ENCODE results near the gene C3orf52.

The C3orf52 gene

DNA sequence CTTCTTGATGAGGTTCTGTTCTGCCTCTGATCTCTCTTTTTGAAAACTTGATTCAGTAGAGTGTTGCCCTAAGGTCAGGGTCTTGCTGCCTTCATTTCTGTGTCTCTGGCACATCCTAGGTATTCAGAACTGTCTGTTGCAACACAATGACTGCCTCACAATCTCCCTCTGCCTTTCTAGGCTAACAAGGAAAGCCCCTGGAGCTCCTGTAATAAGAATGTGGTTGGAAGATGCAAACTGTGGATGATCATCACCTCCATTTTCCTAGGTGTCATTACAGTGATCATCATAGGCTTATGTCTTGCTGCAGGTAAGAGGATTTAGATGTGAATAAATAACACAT lies 7.0 kb downstream of the C3orf52 start:
- TF ChIP-seq SPI1 (IDR thresholded peaks at IDR 0.05; ENCODE audit: low read depth, low read length), result no peak
- TF ChIP-seq PAX5 (IDR thresholded peaks at IDR 0.05; ENCODE audit: insufficient read depth, low read length, severe bottlenecking), result no peak
- TF ChIP-seq TAF1 (IDR thresholded peaks at IDR 0.05; ENCODE audit: low read depth, low read length), result no peak
- TF ChIP-seq POU2F2 (IDR thresholded peaks at IDR 0.05; ENCODE audit: low read depth, low read length), result no peak
- no peak for TF ChIP-seq POLR2AphosphoS5 (IDR thresholded peaks at IDR 0.05; ENCODE audit: low read depth, low read length)
- no peak for TF ChIP-seq POLR2A (IDR thresholded peaks at IDR 0.05; ENCODE audit: low read depth, low read length)
- DNase-seq (ENCODE audit: insufficient read length, low spot score) (no peak), FAIRE-seq (no peak)

DNA sequence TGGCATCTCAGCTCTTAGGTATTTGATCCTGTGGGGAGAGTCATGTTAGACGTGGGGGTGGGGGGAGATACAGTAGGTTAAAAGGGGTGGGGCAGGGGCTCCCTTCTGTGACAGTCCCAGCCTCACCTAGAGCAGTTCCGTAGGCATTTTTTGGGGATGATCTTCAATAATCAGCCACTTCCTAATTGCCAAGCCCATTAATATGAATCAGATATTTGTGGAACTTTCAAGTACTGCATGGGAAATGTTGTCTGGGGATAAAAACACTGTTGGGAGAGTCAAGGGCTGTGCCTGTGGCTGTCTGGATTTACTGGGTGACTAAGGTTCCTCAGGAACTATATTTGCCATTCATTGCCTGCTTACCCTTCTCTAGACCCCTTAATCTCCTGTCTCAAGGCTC lies 9.5 kb downstream of the C3orf52 start:
- no peak for DNase-seq (ENCODE audit: insufficient read length, low spot score)
- TF ChIP-seq POU2F2 (IDR thresholded peaks at IDR 0.05; ENCODE audit: low read depth, low read length) (no peak), PAX5 (IDR thresholded peaks at IDR 0.05; ENCODE audit: insufficient read depth, low read length, severe bottlenecking) (no peak), TAF1 (IDR thresholded peaks at IDR 0.05; ENCODE audit: low read depth, low read length) (no peak), POLR2AphosphoS5 (IDR thresholded peaks at IDR 0.05; ENCODE audit: low read depth, low read length) (no peak), SPI1 (IDR thresholded peaks at IDR 0.05; ENCODE audit: low read depth, low read length) (no peak), POLR2A (IDR thresholded peaks at IDR 0.05; ENCODE audit: low read depth, low read length) (no peak)
- FAIRE-seq, result no peak

DNA sequence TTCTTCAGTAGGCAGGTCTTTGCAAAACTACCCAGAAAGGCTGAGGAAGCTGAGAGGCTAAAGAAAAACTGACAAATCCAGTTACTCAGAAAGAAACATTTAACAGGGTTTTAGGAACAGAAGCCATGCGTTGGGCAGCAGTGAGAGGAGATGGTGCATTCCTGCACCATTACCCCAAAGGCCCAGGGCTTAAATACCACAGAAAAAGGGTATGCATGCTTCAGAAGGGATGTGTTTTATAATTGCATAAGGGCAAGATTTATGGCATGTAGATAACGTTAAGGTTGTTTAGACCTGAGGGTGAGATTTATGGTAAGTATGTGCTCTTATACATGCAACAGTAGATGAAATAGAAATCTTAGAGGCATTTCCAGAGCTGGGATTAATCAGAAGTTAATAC lies 10.0 kb downstream of the C3orf52 start:
- DNase-seq (ENCODE audit: insufficient read length, low spot score) (no peak), FAIRE-seq (no peak)
- TF ChIP-seq POU2F2 (IDR thresholded peaks at IDR 0.05; ENCODE audit: low read depth, low read length) (no peak), POLR2AphosphoS5 (IDR thresholded peaks at IDR 0.05; ENCODE audit: low read depth, low read length) (no peak)

DNA sequence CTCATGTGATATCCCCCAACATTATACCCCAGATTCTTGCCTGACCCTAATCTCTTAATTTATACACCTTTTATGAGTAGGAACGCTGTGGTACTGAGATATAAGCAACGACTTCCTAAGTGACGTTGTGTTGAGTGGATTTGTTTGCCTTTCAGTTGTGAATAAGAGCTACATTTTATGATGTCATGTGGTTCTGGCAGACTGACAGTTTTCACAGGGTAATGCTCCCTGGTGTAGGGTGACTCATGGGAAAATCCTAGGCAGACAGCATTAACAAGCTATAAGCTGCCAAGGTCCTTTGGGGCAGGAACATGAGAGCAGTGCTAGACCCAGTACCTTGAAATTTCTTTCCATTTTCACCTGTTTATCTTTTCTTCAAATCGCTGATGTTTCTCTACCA lies 11.2 kb downstream of the C3orf52 start:
- no peak for DNase-seq (ENCODE audit: insufficient read length, low spot score)
- peak; percentile 56 for FAIRE-seq

DNA sequence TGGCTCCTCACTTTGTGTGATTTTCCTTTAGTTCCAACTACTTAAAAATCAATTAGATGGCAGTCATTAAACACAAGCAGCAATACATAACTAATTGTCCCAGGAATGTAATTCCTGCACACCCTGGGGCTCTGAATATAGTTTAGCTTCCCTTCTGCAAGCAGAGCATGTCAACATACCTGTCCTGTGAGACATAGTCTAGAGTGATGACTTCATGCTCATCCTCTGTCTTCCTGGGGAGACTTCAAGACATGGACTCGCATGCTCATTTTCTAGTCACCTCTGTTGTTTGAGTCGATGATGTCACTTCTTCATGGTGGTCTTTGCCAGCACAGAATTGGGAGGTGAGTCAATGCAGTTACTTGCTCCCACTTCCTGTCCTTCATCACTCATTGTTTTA lies 15.7 kb downstream of the C3orf52 start:
- no peak for DNase-seq (ENCODE audit: insufficient read length, low spot score)
- FAIRE-seq, result peak; percentile 9
- TF ChIP-seq POLR2AphosphoS5 (IDR thresholded peaks at IDR 0.05; ENCODE audit: low read depth, low read length), result no peak
- TF ChIP-seq POLR2A (IDR thresholded peaks at IDR 0.05; ENCODE audit: low read depth, low read length), result no peak
- TF ChIP-seq SPI1 (IDR thresholded peaks at IDR 0.05; ENCODE audit: low read depth, low read length), result no peak
- no peak for TF ChIP-seq PAX5 (IDR thresholded peaks at IDR 0.05; ENCODE audit: insufficient read depth, low read length, severe bottlenecking)
- no peak for TF ChIP-seq TAF1 (IDR thresholded peaks at IDR 0.05; ENCODE audit: low read depth, low read length)
- no peak for TF ChIP-seq POU2F2 (IDR thresholded peaks at IDR 0.05; ENCODE audit: low read depth, low read length)

More for the DNA sequence above, 11.2 kb downstream of the C3orf52 start:
- TF ChIP-seq POU2F2 (IDR thresholded peaks at IDR 0.05; ENCODE audit: low read depth, low read length) (no peak), POLR2AphosphoS5 (IDR thresholded peaks at IDR 0.05; ENCODE audit: low read depth, low read length) (no peak), PAX5 (IDR thresholded peaks at IDR 0.05; ENCODE audit: insufficient read depth, low read length, severe bottlenecking) (no peak), SPI1 (IDR thresholded peaks at IDR 0.05; ENCODE audit: low read depth, low read length) (no peak), TAF1 (IDR thresholded peaks at IDR 0.05; ENCODE audit: low read depth, low read length) (no peak)

DNA sequence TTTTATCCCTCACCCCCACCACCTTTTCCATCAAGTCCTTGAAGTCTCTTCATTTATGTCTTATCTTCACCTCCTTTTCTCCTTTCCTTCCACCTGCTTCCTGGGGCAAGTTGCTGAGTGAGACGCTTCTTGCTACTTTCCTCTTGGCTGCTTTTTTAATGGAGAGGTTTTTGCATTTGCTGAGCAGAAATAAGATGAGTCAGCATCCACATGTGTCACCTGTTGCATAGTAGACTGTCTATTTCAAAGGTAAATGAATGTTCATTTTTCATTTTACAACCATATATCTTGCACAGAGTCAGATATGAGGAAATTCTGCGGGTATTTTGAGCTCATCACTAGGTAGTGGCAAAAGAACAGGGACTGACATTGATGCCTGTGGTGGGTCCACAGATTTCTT lies 18.6 kb downstream of the C3orf52 start:
- FAIRE-seq (no peak), DNase-seq (ENCODE audit: insufficient read length, low spot score) (no peak)
- TF ChIP-seq TAF1 (IDR thresholded peaks at IDR 0.05; ENCODE audit: low read depth, low read length), result no peak
- TF ChIP-seq PAX5 (IDR thresholded peaks at IDR 0.05; ENCODE audit: insufficient read depth, low read length, severe bottlenecking), result no peak
- no peak for TF ChIP-seq POLR2AphosphoS5 (IDR thresholded peaks at IDR 0.05; ENCODE audit: low read depth, low read length)
- TF ChIP-seq POLR2A (IDR thresholded peaks at IDR 0.05; ENCODE audit: low read depth, low read length), result no peak
- no peak for TF ChIP-seq POU2F2 (IDR thresholded peaks at IDR 0.05; ENCODE audit: low read depth, low read length)
- TF ChIP-seq SPI1 (IDR thresholded peaks at IDR 0.05; ENCODE audit: low read depth, low read length), result no peak

DNA sequence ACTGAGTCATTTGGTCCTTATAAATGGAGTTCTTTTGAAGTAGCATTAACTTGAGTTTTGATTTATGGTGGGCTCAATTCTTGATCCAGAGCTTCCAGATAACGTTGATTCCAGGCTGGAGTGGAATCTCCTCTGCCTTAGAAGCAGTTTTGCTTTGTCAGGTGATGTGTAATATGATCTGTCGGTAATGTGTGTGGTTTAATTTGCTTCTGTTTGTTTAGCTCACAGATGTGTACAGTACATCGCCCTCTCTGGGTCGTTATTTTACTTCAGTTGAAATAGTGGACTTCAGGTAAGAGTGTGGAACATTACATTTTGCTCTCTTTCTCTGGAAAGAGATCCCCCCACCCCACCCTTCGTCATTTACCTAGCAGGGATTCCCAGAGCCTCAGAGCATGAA lies 23.1 kb downstream of the C3orf52 start:
- FAIRE-seq (no peak), DNase-seq (ENCODE audit: insufficient read length, low spot score) (no peak)
- TF ChIP-seq POLR2A (IDR thresholded peaks at IDR 0.05; ENCODE audit: low read depth, low read length) (no peak), PAX5 (IDR thresholded peaks at IDR 0.05; ENCODE audit: insufficient read depth, low read length, severe bottlenecking) (no peak), POU2F2 (IDR thresholded peaks at IDR 0.05; ENCODE audit: low read depth, low read length) (no peak), TAF1 (IDR thresholded peaks at IDR 0.05; ENCODE audit: low read depth, low read length) (no peak), POLR2AphosphoS5 (IDR thresholded peaks at IDR 0.05; ENCODE audit: low read depth, low read length) (no peak), SPI1 (IDR thresholded peaks at IDR 0.05; ENCODE audit: low read depth, low read length) (no peak)

DNA sequence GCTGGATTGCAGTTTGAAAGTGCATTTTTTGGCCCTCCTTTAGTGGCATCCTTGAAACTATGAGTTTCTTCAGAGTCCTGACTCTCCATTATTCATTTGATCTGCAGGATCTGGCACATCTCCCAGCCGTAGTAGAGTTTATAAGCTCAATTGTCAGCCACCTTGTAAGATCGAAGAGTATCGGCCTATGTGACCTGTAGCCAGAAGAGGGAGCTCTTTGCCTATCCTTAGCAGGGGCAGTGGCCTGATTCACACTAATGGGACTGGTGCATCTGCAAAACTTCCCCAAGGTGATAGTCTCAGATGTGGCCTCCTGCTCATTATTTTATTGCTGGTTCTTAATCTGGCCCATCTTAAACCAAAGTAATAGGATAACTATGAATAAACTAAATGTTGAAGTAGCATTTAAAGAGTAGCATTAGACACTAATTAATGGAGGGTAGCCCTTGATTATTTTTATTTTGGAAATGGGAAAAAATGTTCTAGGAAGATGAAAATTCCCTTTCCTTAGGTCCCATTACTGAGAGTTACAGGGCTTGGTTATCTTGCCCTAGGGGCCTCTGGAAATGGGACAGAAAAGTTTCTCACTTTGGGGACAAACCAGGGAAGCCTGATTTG lies 25.7 kb downstream of the C3orf52 start:
- peak; percentile 98 for FAIRE-seq
- DNase-seq (ENCODE audit: insufficient read length, low spot score), result no peak
- TF ChIP-seq POU2F2 (IDR thresholded peaks at IDR 0.05; ENCODE audit: low read depth, low read length) (no peak), POLR2AphosphoS5 (IDR thresholded peaks at IDR 0.05; ENCODE audit: low read depth, low read length) (no peak), TAF1 (IDR thresholded peaks at IDR 0.05; ENCODE audit: low read depth, low read length) (no peak)

DNA sequence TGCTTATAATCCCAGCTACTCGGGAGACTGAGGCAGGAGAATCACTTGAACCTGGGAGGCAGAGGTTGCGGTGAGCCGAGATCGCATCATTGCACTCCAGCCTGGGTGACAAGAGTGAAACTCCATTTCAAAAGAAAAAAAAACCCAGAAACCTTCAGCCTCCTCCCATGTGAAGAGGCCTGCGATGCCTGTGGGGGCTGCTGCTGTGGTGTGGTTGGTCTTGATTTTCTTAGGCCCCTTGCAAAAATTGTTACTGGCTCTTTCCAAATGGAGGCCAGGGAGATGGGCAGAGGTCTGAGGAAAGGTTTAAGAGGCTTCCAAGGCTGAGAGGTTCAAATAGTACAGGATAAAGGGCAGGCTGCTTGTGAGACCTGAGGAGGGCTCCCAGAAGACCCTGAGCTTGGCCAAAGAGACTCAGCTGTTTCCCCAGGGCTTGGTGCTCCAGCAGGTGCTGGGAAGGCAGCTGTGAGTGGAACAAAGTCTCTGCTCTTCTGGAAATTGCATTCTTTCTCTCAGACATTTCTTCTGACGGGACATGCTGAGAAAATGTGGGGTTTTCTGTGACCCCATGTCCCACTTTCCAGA lies 28.5 kb downstream of the C3orf52 start:
- DNase-seq (ENCODE audit: insufficient read length, low spot score) (no peak), FAIRE-seq (no peak)
- TF ChIP-seq POU2F2 (IDR thresholded peaks at IDR 0.05; ENCODE audit: low read depth, low read length) (no peak), SPI1 (IDR thresholded peaks at IDR 0.05; ENCODE audit: low read depth, low read length) (no peak), TAF1 (IDR thresholded peaks at IDR 0.05; ENCODE audit: low read depth, low read length) (no peak), PAX5 (IDR thresholded peaks at IDR 0.05; ENCODE audit: insufficient read depth, low read length, severe bottlenecking) (no peak), POLR2A (IDR thresholded peaks at IDR 0.05; ENCODE audit: low read depth, low read length) (no peak), POLR2AphosphoS5 (IDR thresholded peaks at IDR 0.05; ENCODE audit: low read depth, low read length) (no peak)

DNA sequence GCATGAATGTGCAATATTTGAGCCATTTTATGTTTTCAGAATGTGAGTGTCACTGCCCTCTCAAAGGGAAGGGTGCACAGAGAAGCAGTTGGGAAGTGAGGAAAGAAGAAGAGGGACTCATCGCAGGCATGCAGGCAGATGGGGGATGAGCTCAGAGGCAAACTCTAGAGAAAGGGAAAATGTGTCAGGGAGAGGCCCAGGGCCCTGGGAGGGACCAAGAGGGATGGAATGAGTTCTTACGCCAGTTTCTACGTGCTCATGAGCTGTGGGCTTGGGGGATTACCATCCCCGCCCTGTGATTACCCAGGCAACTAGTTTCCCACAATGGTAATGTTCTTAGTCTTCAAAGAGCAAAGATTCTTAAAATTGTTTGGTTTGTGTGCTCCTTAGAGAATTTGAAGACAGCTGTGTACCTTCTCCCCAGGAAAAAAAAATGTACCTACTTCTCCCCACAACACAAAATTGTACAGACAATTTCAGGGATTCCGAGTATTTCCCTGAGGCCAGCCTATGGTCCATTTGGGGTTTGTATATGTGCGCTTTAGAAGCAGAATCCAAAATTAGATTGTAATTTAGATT lies 29.1 kb downstream of the C3orf52 start:
- peak; percentile 82 for FAIRE-seq

More for the DNA sequence above, 29.1 kb downstream of the C3orf52 start:
- DNase-seq (ENCODE audit: insufficient read length, low spot score), result no peak
- no peak for TF ChIP-seq PAX5 (IDR thresholded peaks at IDR 0.05; ENCODE audit: insufficient read depth, low read length, severe bottlenecking)
- peak; percentile 43; the same call in 1 of the 2 replicates for TF ChIP-seq POLR2AphosphoS5 (IDR thresholded peaks at IDR 0.05; ENCODE audit: low read depth, low read length)
- TF ChIP-seq TAF1 (IDR thresholded peaks at IDR 0.05; ENCODE audit: low read depth, low read length), result peak; percentile 26; the same call in 1 of the 2 replicates
- TF ChIP-seq POLR2A (IDR thresholded peaks at IDR 0.05; ENCODE audit: low read depth, low read length), result peak; percentile 68
- peak; percentile 42 for TF ChIP-seq POU2F2 (IDR thresholded peaks at IDR 0.05; ENCODE audit: low read depth, low read length)
- TF ChIP-seq SPI1 (IDR thresholded peaks at IDR 0.05; ENCODE audit: low read depth, low read length), result 0 out of 2 replicates have a peak, but pooled peaks have one; percentile 21

Measured in GM12891 (cell line).